ENCODE measurements around the gene ATXN7L2. TPM values are rescaled to one million over a fixed set of nuclear protein-coding genes. Genes with fewer than 3 reads are reported as not detected.

The ATXN7L2 gene
- total and polyA plus RNA-seq, 11 donors, result 1.2 to 3.8 (median 2.1) TPM

- TF ChIP-seq, protein P1, sequence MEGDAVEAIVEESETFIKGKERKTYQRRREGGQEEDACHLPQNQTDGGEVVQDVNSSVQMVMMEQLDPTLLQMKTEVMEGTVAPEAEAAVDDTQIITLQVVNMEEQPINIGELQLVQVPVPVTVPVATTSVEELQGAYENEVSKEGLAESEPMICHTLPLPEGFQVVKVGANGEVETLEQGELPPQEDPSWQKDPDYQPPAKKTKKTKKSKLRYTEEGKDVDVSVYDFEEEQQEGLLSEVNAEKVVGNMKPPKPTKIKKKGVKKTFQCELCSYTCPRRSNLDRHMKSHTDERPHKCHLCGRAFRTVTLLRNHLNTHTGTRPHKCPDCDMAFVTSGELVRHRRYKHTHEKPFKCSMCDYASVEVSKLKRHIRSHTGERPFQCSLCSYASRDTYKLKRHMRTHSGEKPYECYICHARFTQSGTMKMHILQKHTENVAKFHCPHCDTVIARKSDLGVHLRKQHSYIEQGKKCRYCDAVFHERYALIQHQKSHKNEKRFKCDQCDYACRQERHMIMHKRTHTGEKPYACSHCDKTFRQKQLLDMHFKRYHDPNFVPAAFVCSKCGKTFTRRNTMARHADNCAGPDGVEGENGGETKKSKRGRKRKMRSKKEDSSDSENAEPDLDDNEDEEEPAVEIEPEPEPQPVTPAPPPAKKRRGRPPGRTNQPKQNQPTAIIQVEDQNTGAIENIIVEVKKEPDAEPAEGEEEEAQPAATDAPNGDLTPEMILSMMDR (IDR thresholded peaks at IDR 0.05), result no peak
- TF ChIP-seq POLR2A (IDR thresholded peaks at IDR 0.05), result no peak
- H3K4me1 ChIP-seq, result peaks cover 0 to 56% (median 24%) of the 10 kb centered on the region in 12 donors
- WGBS, 4 donors, result 51 to 60% (median 58%) methylated on average over 12 to 16 of the region's 16 CpGs
- intact Hi-C loops (cut with DNase I), result loop anchor here (1.0 to 10.0 kb wide), 13 partner anchors 33 to 270 kb away; partner anchors contain the start of genes PSMA5 (in 5 of the 10), PSRC1 (in 2 of the 10) and CYB561D1 (in 1 of the 10)
- no peaks in the 10 kb centered on the region for H3K36me3 ChIP-seq
- H3K27me3 ChIP-seq, result no peaks in the 10 kb centered on the region
- peak overlapping the region in 3 of 12 donors; percentile 13 to 77 (median 50) for H3K27ac ChIP-seq
- ATAC-seq, result no peak
- H3K9me3 ChIP-seq, result no peaks in the 10 kb centered on the region
- peak overlapping the region in 8 of 12 donors; percentile 12 to 45 (median 33) for H3K4me3 ChIP-seq
- no peak for DNase-seq
Observed at GRCh38 chr1:109531826-109532364, 48.2 kb downstream of the ATXN7L2 start.

DNA sequence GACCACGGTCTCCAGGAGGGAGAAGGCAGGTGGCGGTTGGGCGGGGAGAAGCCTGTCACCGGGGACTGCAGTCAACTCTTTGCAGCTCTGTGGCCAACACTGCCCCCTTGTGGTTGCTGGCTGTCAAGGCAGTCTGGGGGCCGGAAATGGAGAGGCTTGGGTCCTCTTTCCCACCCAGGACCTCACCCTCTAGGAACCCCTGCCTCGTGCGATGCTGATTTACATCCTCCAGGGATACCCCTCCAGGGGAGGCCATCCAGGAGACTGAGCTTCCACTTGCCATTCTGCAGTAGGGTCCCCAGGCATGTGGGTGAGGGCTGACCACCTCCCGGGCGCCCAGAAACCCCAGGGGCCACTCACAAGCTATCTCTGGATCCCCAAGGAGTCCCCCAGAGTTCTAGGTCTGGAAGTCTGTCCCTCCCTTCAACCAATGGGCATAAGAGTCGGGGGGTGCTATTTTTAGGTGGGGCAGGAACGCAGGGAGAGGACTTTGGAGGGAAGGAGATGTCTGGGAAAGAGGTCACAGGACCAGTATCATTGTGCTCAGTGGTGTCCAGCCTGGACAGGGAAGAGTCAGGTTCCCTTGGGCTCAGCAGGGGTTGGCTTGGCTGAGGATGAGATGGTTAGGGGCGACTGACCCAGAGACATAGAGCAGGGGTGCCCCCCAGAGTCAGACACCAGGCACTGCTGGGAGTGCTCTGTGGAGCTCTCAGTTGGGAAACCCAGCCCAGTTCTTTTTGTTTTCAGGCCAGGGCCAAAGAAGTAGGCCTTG is 48.8 kb downstream of the ATXN7L2 start:
- 10 to 17% (median 14%) methylated on average over 10 to 12 of the region's 12 CpGs for WGBS, 4 donors

GRCh38 chr1:109534307-109534858 is 50.7 kb downstream of the ATXN7L2 start:
- TF ChIP-seq, protein P1 (IDR thresholded peaks at IDR 0.05), result no peak
- no peak for TF ChIP-seq POLR2A (IDR thresholded peaks at IDR 0.05)
- no peaks in the 10 kb centered on the region for H3K27me3 ChIP-seq
- no peaks in the 10 kb centered on the region for H3K9me3 ChIP-seq
- peak overlapping the region in 8 of 12 donors; percentile 9 to 90 (median 74) for H3K27ac ChIP-seq
- H3K4me3 ChIP-seq, result no peak overlapping the region
- no peaks in the 10 kb centered on the region for H3K36me3 ChIP-seq
- H3K4me1 ChIP-seq, result peaks cover 0 to 63% (median 24%) of the 10 kb centered on the region in 12 donors
- WGBS, 4 donors, result 86 to 88% (median 86%) methylated on average over 1 of the region's 1 CpG
- intact Hi-C loops (cut with DNase I), result loop anchor here (5.0 to 10.0 kb wide), 6 partner anchors 107 to 272 kb away; partner anchors contain the start of genes PSMA5 (in 5 of the 10) and PSRC1 (in 2 of the 10)
- no peak for DNase-seq
- ATAC-seq, result no peak

More for the DNA sequence above, 48.8 kb downstream of the ATXN7L2 start:
- Histone ChIP-seq H3K9me3 (no peaks in the 10 kb centered on the region), H3K4me3 (peak overlapping the region in 9 of 12 donors; percentile 12 to 45 (median 33)), H3K36me3 (no peaks in the 10 kb centered on the region), H3K27me3 (no peaks in the 10 kb centered on the region), H3K27ac (peak overlapping the region; percentile 25 to 81 (median 53)), H3K4me1 (peaks cover 0 to 63% (median 24%) of the 10 kb centered on the region in 12 donors)
- ATAC-seq (peak; percentile 57 to 78 (median 74)), DNase-seq (peak; percentile 84 to 91 (median 86))
- TF ChIP-seq POLR2A (IDR thresholded peaks at IDR 0.05), result no peak
- TF ChIP-seq, protein P1 (IDR thresholded peaks at IDR 0.05), result peak; percentile 81 to 99 (median 95)
- intact Hi-C loops (cut with DNase I), result loop anchor here (1.0 to 10.0 kb wide), 11 partner anchors 38 to 270 kb away; partner anchors contain the start of genes PSMA5 (in 5 of the 10), PSRC1 (in 2 of the 10) and CYB561D1 (in 1 of the 10)

Data from heart left ventricle (tissue), 16 donors.